HL-60 (cell line): ENCODE measurements around the gene PXDN.

Source experiments
- DNase-seq, 2 experiments: peaks; one replicate each; pipeline ENCODE4 v3.0.0-alpha.2; 2010 to 2020; ENCODE audit warnings: low read depth in 1 of 2, low spot score in 1 of 2
- H3K27ac ChIP-seq: fragments of 250-450 bp; sonication (Bioruptor Pico); replicated peaks from 2 replicates; pipeline ENCODE4 v1.5.1; 2020; ENCODE audit warnings: mild to moderate bottlenecking, moderate library complexity
- H3K27me3 ChIP-seq: fragments of 250-450 bp; sonication (Bioruptor Pico); 2 replicates; pipeline ENCODE4 v1.5.1; 2021; ENCODE audit warnings: mild to moderate bottlenecking, moderate library complexity; ENCODE audit not compliant: insufficient read depth, poor library complexity, severe bottlenecking
- H3K4me3 ChIP-seq: replicated peaks from 2 replicates; pipeline ENCODE4 v1.5.1; 2011; ENCODE audit warnings: mild to moderate bottlenecking, control low read depth, low read length; ENCODE audit not compliant: insufficient read depth
- CTCF ChIP-seq: IDR thresholded peaks from one replicate; pipeline ENCODE4 v1.5.1; 2011; ENCODE audit warnings: low read length, control low read depth, inconsistent platforms; ENCODE audit not compliant: insufficient read depth
- GABPA ChIP-seq: IDR thresholded peaks from 2 replicates; pipeline ENCODE4 v1.6.1; 2012; ENCODE audit warnings: low read depth
- POLR2AphosphoS5 ChIP-seq: IDR thresholded peaks from 2 replicates; pipeline ENCODE4 v1.6.1; 2012; ENCODE audit warnings: low read depth
- REST ChIP-seq: IDR thresholded peaks from 2 replicates; pipeline ENCODE4 v1.6.1; 2012; ENCODE audit warnings: low read depth; ENCODE audit not compliant: insufficient replicate concordance
- SPI1 ChIP-seq: IDR thresholded peaks from 2 replicates; pipeline ENCODE4 v1.6.1; 2012; ENCODE audit warnings: low read depth, mild to moderate bottlenecking, borderline replicate concordance

PXDN gene

GRCh38 chr2:1659951-1660565 lies 84.3 kb downstream of the PXDN start:
- DNase-seq: no peak
- Histone ChIP-seq H3K4me3 (no peak overlapping the region), H3K27ac (no peak overlapping the region), H3K27me3 (no peaks in the 10 kb centered on the region)
- no peak for TF ChIP-seq SPI1
- no peak for TF ChIP-seq REST
- TF ChIP-seq GABPA: no peak
- no peak for TF ChIP-seq POLR2AphosphoS5
- TF ChIP-seq CTCF: no peak

GRCh38 chr2:1658394-1659151 lies 85.7 kb downstream of the PXDN start:
- TF ChIP-seq SPI1: no peak
- TF ChIP-seq GABPA: no peak
- Histone ChIP-seq H3K27ac (no peak overlapping the region), H3K27me3 (no peaks in the 10 kb centered on the region), H3K4me3 (no peak overlapping the region)
- no peak for DNase-seq

- no peak for TF ChIP-seq REST
- TF ChIP-seq GABPA: no peak
- H3K27me3 ChIP-seq: no peaks in the 10 kb centered on the region
- DNase-seq: no peak
- H3K27ac ChIP-seq: no peak overlapping the region
- H3K4me3 ChIP-seq: no peak overlapping the region
These were observed 87.1 kb downstream of the PXDN start for GRCh38 chr2:1656961-1657841.

GRCh38 chr2:1656326-1656960 lies 87.9 kb downstream of the PXDN start:
- H3K27me3 ChIP-seq: no peaks in the 10 kb centered on the region
- no peak for DNase-seq
- no peak for TF ChIP-seq CTCF
- no peak for TF ChIP-seq SPI1
- no peak for TF ChIP-seq REST
- TF ChIP-seq POLR2AphosphoS5: no peak
- no peak for TF ChIP-seq GABPA
- no peak overlapping the region for H3K27ac ChIP-seq
- no peak overlapping the region for H3K4me3 ChIP-seq
